ENCODE measurements around the gene UTS2R. TPM values are rescaled to one million over a fixed set of nuclear protein-coding genes. Genes with fewer than 3 reads are reported as not detected.

Gene UTS2R
- total RNA-seq, 2 donors from 2014 or later, result not detected

DNA sequence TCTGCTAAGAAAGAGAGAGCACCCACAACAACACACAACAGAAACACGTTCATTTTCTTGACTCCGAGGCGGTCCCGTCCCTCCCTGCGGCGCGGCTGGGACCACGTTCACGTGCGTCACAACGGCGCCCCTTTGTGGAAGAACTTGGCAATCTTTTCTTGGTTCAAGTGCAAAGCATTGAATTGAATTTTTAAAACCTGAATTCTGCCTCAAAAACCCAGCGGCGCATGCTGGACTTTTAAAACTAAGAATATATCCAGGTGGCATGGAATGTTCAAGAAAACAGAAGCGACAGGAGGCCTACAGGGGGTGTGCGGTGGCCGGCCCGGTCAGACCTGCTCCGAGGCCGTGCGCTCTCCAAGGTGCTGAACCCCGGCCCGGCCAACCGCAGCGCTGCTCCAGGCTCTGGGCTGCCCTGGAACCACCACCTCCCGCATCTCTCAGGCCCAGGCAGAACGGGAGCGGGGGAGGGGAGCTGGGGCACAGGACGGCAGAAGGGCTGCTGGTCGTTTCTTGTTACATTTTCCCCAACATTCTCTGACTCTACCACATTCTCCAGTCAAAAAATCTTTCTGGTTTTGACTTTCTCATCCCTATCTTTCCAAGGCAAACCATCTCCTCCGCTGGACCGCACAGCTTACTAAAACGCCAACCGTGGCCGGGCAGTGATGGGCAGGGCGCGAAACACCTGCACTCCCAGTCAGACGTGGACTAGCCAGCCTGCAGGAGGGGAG, 43.1 kb downstream of the UTS2R start:
- Histone ChIP-seq H3K4me1 (peaks cover 35% of the 10 kb centered on the region), H3K9me3 (no peaks in the 10 kb centered on the region), H3K27ac (no peak overlapping the region), H3K4me3 (no peak overlapping the region), H3K36me3 (replicated peaks in 1 of 2; ENCODE audit: insufficient read depth in 1 of 2, low read depth in 2 of 2) (no peaks in the 10 kb centered on the region), H3K27me3 (no peaks in the 10 kb centered on the region)
- intact Hi-C loops (cut with DNase I), result loop anchor here (5.0 kb wide), 1 partner anchor 67 kb away; no protein-coding TSS in a partner anchor
- peak; percentile 74 to 82 (median 79) for DNase-seq
- ATAC-seq, result peak; percentile 49
- 21 to 36% methylated on average over 37 to 38 of the region's 38 CpGs for WGBS, 2 donors
- TF ChIP-seq POLR2A (IDR thresholded peaks at IDR 0.05), result no peak
- TF ChIP-seq, protein P1, sequence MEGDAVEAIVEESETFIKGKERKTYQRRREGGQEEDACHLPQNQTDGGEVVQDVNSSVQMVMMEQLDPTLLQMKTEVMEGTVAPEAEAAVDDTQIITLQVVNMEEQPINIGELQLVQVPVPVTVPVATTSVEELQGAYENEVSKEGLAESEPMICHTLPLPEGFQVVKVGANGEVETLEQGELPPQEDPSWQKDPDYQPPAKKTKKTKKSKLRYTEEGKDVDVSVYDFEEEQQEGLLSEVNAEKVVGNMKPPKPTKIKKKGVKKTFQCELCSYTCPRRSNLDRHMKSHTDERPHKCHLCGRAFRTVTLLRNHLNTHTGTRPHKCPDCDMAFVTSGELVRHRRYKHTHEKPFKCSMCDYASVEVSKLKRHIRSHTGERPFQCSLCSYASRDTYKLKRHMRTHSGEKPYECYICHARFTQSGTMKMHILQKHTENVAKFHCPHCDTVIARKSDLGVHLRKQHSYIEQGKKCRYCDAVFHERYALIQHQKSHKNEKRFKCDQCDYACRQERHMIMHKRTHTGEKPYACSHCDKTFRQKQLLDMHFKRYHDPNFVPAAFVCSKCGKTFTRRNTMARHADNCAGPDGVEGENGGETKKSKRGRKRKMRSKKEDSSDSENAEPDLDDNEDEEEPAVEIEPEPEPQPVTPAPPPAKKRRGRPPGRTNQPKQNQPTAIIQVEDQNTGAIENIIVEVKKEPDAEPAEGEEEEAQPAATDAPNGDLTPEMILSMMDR (IDR thresholded peaks at IDR 0.05), result peak; percentile 38 to 79 (median 54)

DNA sequence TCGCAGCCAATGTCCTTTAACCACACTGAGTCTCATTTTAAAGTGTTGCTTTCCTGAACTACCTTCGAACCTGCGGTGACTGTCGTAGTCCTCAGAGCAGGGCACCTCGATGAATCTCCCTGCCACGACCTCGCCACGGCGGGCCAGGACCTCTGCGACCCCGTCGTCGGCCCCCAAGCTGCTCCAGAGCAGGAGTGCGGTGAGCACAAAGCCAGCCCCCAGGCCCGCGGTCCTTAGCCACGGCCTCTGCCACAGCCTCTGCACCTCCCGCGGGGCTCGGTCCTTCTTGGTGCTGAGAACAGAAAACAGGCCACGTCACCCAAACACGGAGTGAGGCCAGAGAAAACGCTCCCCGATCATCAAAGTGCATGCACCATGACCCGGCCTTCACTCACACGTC, 43.8 kb downstream of the UTS2R start:
- ATAC-seq, result no peak
- no peak for TF ChIP-seq POLR2A (IDR thresholded peaks at IDR 0.05)
- TF ChIP-seq, protein P1 (IDR thresholded peaks at IDR 0.05), result no peak
- Histone ChIP-seq H3K9me3 (no peaks in the 10 kb centered on the region), H3K4me1 (peaks cover 36% of the 10 kb centered on the region), H3K4me3 (no peak overlapping the region), H3K36me3 (replicated peaks in 1 of 2; ENCODE audit: insufficient read depth in 1 of 2, low read depth in 2 of 2) (no peaks in the 10 kb centered on the region), H3K27me3 (no peaks in the 10 kb centered on the region), H3K27ac (no peak overlapping the region)
- intact Hi-C loops (cut with DNase I), result no loop called here
- DNase-seq, result no peak
- 87 to 90% methylated on average over 8 to 26 of the region's 26 CpGs for WGBS, 2 donors

GRCh38 chr17:82415786-82416185, 44.2 kb downstream of the UTS2R start:
- ATAC-seq, result no peak
- 88 to 89% methylated on average over 9 of the region's 9 CpGs for WGBS, 2 donors
- DNase-seq, result no peak
- intact Hi-C loops (cut with DNase I), result no loop called here
- Histone ChIP-seq H3K27me3 (no peaks in the 10 kb centered on the region), H3K9me3 (no peaks in the 10 kb centered on the region), H3K27ac (no peak overlapping the region), H3K4me1 (peaks cover 36% of the 10 kb centered on the region), H3K4me3 (no peak overlapping the region), H3K36me3 (replicated peaks in 1 of 2; ENCODE audit: insufficient read depth in 1 of 2, low read depth in 2 of 2) (no peaks in the 10 kb centered on the region)
- no peak for TF ChIP-seq POLR2A (IDR thresholded peaks at IDR 0.05)
- TF ChIP-seq, protein P1 (IDR thresholded peaks at IDR 0.05), result no peak

GRCh38 chr17:82416264-82416663, 44.7 kb downstream of the UTS2R start:
- TF ChIP-seq POLR2A (IDR thresholded peaks at IDR 0.05), result no peak
- TF ChIP-seq, protein P1 (IDR thresholded peaks at IDR 0.05), result no peak
- no peaks in the 10 kb centered on the region for H3K9me3 ChIP-seq
- 90 to 92% methylated on average over 4 of the region's 4 CpGs for WGBS, 2 donors
- H3K4me3 ChIP-seq, result no peak overlapping the region
- no peak for DNase-seq
- H3K36me3 ChIP-seq (replicated peaks in 1 of 2; ENCODE audit: insufficient read depth in 1 of 2, low read depth in 2 of 2), result no peaks in the 10 kb centered on the region
- intact Hi-C loops (cut with DNase I), result no loop called here
- peaks cover 36% of the 10 kb centered on the region for H3K4me1 ChIP-seq
- H3K27ac ChIP-seq, result no peak overlapping the region
- no peak for ATAC-seq
- H3K27me3 ChIP-seq, result no peaks in the 10 kb centered on the region

GRCh38 chr17:82416771-82417170, 45.2 kb downstream of the UTS2R start:
- H3K4me3 ChIP-seq, result no peak overlapping the region
- no peak for TF ChIP-seq POLR2A (IDR thresholded peaks at IDR 0.05)
- TF ChIP-seq, protein P1 (IDR thresholded peaks at IDR 0.05), result no peak
- DNase-seq (no peak), ATAC-seq (no peak)
- no peaks in the 10 kb centered on the region for H3K27me3 ChIP-seq
- 91% methylated on average over 6 of the region's 6 CpGs for WGBS, 2 donors
- intact Hi-C loops (cut with DNase I), result no loop called here
- H3K9me3 ChIP-seq, result no peaks in the 10 kb centered on the region
- H3K27ac ChIP-seq, result no peak overlapping the region
- no peaks in the 10 kb centered on the region for H3K36me3 ChIP-seq (replicated peaks in 1 of 2; ENCODE audit: insufficient read depth in 1 of 2, low read depth in 2 of 2)
- peaks cover 36% of the 10 kb centered on the region for H3K4me1 ChIP-seq

All from body of pancreas (tissue), 4 donors.